Activated CD4-positive, alpha-beta T cell treated with anti-CD3 and anti-CD28 coated beads for 36 hours (primary cell): ENCODE results near the gene STRN. TPM values are rescaled to one million over a fixed set of nuclear protein-coding genes. Genes with fewer than 3 reads are reported as not detected.
"Not testable (repeated sequence)": the region's sequence is repeated elsewhere in the genome, so short reads cannot be mapped to it uniquely, and the experiment has no call there.

Source experiments
- ATAC-seq: fragments of 200-7000 bp; cut with Tn5 transposase; one replicate; pipeline ENCODE4 v1.10.0; 2021; ENCODE audit warnings: mild to moderate bottlenecking, moderate library complexity
- CTCF ChIA-PET: fragments of 350-600 bp; sonication (Branson Sonifier 250); formaldehyde crosslinking; loops from one replicate; lab custom pipeline; 2021; ENCODE audit warnings: antibody characterized with exemption; lab: Charles Lee
- POLR2A ChIA-PET: fragments of 350-600 bp; sonication (Branson Sonifier 250); formaldehyde crosslinking; loops from one replicate; lab custom pipeline; 2021; ENCODE audit warnings: antibody characterized with exemption, inconsistent platforms; lab: Charles Lee
- DNase-seq: peaks from one replicate; pipeline ENCODE4 v3.0.0-alpha.2; 2020
- H3K27ac Mint-ChIP-seq: one replicate; pipeline ENCODE4 v1.8.0; 2021; ENCODE audit warnings: mixed read lengths
- H3K27me3 Mint-ChIP-seq: one replicate; pipeline ENCODE4 v1.8.0; 2021; ENCODE audit warnings: mixed read lengths
- H3K36me3 Mint-ChIP-seq: one replicate; pipeline ENCODE4 v1.8.0; 2021; ENCODE audit warnings: low read depth, mixed read lengths
- H3K4me1 Mint-ChIP-seq: one replicate; pipeline ENCODE4 v1.8.0; 2021; ENCODE audit warnings: mixed read lengths
- H3K4me3 Mint-ChIP-seq: one replicate; pipeline ENCODE4 v1.8.0; 2021; ENCODE audit warnings: mild to moderate bottlenecking, moderate library complexity, mixed read lengths
- H3K9me3 Mint-ChIP-seq: one replicate; pipeline ENCODE4 v1.8.0; 2021; ENCODE audit warnings: low read depth, mixed read lengths
- intact Hi-C, 2 experiments: fragments of 100-400 bp; cut with DNase I in 1 of 2; cut with micrococcal nuclease in 1 of 2; formaldehyde crosslinking; loops; one replicate each; pipeline versions ENCODE4 v1.14.2 to v1.15.1; 2022 to 2024; cut with DNase I, micrococcal nuclease
- total RNA-seq, 2 experiments: library from RNA; stranded (reverse); gene quantifications; one replicate each; pipeline ENCODE4 v1.2.3, GENCODE V29; 2021

Gene STRN
- total RNA-seq, 2 experiments from 2014 or later = 27.7 to 32.0 TPM

DNA sequence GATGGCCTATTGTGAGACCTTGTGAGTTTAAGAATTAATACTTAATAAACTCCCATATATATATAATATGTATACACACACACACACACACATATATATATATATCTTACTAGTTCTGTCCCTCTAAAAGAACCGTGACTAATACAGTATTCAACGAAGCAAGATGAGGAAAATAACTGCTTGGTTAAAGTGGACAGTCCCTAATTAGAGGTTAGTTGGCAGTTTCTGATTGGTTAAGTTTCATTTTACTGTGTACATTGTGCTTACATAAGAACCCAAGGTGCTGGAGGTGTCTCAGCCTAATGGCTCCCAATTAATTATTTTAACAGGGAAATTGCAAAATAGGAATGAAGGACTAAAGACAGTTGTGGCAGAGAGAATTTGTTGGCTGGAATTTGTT is 132.1 kb downstream of the STRN start:
- DNase-seq (no peak), ATAC-seq (no peak)
- Mint-ChIP-seq H3K4me3 (no peak overlapping the region), H3K27me3 (peaks cover 5% of the 10 kb centered on the region), H3K27ac (no peak overlapping the region), H3K4me1 (peaks cover 12% of the 10 kb centered on the region), H3K9me3 (no peaks in the 10 kb centered on the region), H3K36me3 (peaks cover 2% of the 10 kb centered on the region)
- CTCF ChIA-PET = no interaction called here
- POLR2A ChIA-PET = no interaction called here
- intact Hi-C loops = no loop called here

DNA sequence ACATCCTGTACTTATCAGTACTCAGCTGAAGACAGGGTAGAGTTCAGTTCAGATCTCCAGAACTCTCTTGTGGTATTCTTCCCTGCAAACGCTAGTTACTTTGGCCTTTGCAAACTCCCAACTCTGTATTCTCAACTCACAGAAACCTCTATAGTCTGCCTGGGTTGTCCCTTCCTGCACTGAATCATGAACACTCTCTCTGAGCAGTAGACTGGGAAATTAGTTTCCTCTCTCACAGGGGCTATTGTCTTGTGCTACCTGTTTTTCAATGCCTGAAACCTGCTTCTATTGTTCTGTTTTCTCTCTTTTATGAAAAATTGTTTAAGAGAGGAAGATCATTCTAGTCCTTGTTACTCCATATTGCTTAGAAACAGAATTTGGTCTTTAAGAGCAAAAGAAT is 135.2 kb downstream of the STRN start:
- intact Hi-C loops = no loop called here
- no peaks in the 10 kb centered on the region for H3K9me3 Mint-ChIP-seq
- no peak for ATAC-seq
- no peak for DNase-seq
- peaks cover 9% of the 10 kb centered on the region for H3K27me3 Mint-ChIP-seq
- H3K27ac Mint-ChIP-seq = no peak overlapping the region
- ChIA-PET CTCF (no interaction called here), POLR2A (no interaction called here)
- H3K4me1 Mint-ChIP-seq = peaks cover 12% of the 10 kb centered on the region
- H3K4me3 Mint-ChIP-seq = no peak overlapping the region
- H3K36me3 Mint-ChIP-seq = peaks cover 2% of the 10 kb centered on the region

DNA sequence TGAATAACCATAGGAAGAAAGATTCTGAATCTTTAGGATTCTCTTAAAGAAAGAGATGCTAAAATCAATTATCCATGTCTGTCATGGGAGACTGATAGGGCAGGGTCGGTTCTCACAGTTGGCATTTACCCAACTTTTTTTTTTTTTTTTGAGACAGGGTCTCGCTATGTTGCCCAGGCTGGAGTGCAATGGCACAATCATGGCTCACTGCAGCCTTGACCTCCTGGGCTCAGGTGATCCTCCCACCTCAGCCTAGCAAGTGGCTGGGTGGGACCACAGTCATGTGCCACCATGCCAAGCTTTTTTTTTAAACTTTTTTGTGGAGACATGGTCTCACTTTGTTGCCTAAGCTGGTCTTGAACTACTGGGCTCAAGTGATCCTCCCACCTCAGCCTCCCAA is 141.7 kb downstream of the STRN start:
- CTCF ChIA-PET, ATAC-seq, DNase-seq, H3K4me3 Mint-ChIP-seq, H3K36me3 Mint-ChIP-seq, H3K27me3 Mint-ChIP-seq, H3K4me1 Mint-ChIP-seq, H3K27ac Mint-ChIP-seq, intact Hi-C loops, H3K9me3 Mint-ChIP-seq: not testable (repeated sequence)
- POLR2A ChIA-PET = interaction anchor here (0.6 kb wide), 1 partner anchor 1337 kb away, joined by 6 read pairs; no protein-coding TSS in a partner anchor

DNA sequence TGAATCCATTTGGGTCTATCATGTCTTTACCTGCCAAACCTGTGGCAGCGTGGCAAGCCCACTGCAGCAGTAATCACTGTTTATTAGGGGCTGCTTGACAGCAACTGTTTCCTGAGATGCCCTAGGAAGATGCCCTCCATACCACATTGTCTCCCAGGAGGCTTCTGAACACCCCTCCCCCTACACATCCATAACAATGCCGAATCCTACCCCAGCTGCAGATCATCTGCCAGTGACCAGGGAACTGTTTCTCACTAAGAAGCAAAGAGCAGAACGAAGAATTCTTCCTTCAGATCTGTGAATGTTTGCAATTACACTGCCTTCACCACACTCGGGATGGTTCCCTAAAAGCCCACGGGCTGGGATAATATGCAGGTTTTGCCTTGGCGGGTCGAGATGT is 142.1 kb downstream of the STRN start:
- intact Hi-C loops = no loop called here
- ChIA-PET POLR2A (interaction anchor here (0.6 kb wide), 1 partner anchor 1337 kb away, joined by 6 read pairs; no protein-coding TSS in a partner anchor), CTCF (no interaction called here)
- H3K4me3 Mint-ChIP-seq = no peak overlapping the region
- H3K36me3 Mint-ChIP-seq = no peaks in the 10 kb centered on the region
- no peak for ATAC-seq
- DNase-seq = no peak
- H3K27ac Mint-ChIP-seq = no peak overlapping the region
- H3K27me3 Mint-ChIP-seq = peaks cover 4% of the 10 kb centered on the region
- no peaks in the 10 kb centered on the region for H3K4me1 Mint-ChIP-seq
- H3K9me3 Mint-ChIP-seq = no peaks in the 10 kb centered on the region

DNA sequence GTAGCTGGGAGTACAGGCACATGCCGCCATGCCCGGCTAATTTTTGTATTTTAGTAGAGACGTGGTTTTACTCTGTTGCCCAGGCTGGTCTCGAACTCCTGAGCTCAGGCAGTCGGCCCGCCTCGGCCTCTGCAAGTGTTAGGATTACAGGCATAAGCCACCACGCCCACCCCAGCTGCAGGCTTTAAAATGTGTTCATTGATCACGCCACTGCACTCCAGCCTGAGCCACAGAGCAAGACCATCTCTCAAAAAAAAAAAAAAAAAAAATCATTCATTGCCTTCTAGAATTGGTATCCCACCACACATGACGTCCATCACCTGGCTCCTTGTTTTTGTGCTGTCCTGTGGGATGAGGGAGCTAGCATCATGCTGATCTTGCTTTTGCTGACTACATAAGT is 142.5 kb downstream of the STRN start:
- H3K36me3 Mint-ChIP-seq = no peaks in the 10 kb centered on the region
- ChIA-PET CTCF (no interaction called here), POLR2A (interaction anchor here (0.6 kb wide), 1 partner anchor 1337 kb away, joined by 6 read pairs; no protein-coding TSS in a partner anchor)
- ATAC-seq = no peak
- no peak overlapping the region for H3K4me3 Mint-ChIP-seq
- intact Hi-C loops = no loop called here
- peaks cover 3% of the 10 kb centered on the region for H3K27me3 Mint-ChIP-seq
- no peak for DNase-seq
- H3K27ac Mint-ChIP-seq = no peak overlapping the region
- no peaks in the 10 kb centered on the region for H3K4me1 Mint-ChIP-seq
- H3K9me3 Mint-ChIP-seq = no peaks in the 10 kb centered on the region

DNA sequence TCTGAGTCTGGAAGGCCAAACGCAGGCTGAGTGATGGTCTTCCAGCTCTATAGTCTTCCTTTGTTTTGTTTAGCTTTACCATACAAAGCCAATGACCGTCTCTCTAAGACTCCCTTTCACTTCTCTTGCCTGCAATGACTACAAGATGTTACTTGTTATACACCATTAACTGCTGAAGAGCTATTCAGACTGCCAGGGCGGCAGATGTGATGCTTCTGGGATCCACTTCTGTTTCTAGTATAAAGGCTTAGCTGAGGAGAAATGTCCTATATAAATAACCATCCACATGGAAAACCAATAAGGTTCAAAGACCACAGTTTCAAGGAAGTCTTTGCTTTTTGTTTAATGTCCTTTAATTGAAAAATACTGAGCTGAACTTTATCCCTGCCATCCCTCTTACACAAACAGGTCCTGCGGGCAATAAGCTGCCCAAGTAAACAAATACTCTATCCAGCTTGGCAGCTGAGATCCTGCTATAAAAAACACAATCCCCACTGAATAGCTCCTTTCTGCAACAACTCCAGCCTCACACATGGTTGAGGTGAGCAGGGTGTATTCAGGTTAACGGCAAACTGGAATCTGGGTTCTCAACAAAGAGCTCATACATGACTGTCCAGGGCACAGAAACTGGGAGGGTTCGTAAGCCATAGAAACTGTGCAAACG is 145.3 kb downstream of the STRN start:
- POLR2A ChIA-PET = no interaction called here
- intact Hi-C loops = no loop called here
- Mint-ChIP-seq H3K27me3 (no peaks in the 10 kb centered on the region), H3K27ac (no peak overlapping the region), H3K36me3 (no peaks in the 10 kb centered on the region), H3K4me1 (no peaks in the 10 kb centered on the region), H3K4me3 (no peak overlapping the region), H3K9me3 (no peaks in the 10 kb centered on the region)
- ATAC-seq (no peak), DNase-seq (no peak)
- CTCF ChIA-PET = interaction anchor here (0.6 to 1.3 kb wide), 4 partner anchors 13 to 82 kb away, joined by 3 to 4 read pairs (median 4); no protein-coding TSS in a partner anchor

DNA sequence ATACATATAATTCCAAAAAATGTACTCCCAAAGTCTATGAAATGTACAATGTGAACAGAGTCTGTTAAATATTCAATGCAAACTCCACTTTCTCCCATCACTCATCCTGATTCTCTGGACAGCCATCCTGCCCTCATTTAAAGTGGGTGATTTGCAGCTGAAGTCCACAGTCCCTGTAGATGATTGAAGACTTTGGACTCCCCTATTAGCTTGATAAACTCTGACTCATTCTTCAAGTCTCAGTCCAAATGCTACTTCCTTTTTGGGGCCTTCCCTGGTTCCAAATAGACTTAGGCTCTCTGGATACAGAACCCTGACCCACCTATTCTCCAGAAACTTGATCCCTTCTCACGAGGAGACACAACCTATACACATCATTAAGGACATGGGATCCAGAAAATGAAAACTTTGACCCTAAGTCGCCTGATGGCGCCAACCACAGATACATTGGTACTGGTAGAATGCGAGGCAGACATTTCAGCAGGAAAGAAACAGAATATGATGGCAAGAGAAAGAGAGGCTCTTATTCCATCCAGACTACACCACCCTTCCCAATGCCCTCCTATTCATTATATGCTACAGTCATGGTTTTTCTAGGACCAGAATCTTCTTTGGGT is 147.1 kb downstream of the STRN start:
- ChIA-PET POLR2A (no interaction called here), CTCF (interaction anchor here (0.7 to 0.9 kb wide), 2 partner anchors 17 to 51 kb away, joined by 3 to 4 read pairs; no protein-coding TSS in a partner anchor)
- no peak for ATAC-seq
- H3K27me3 Mint-ChIP-seq = no peaks in the 10 kb centered on the region
- no peaks in the 10 kb centered on the region for H3K4me1 Mint-ChIP-seq
- no peaks in the 10 kb centered on the region for H3K9me3 Mint-ChIP-seq
- DNase-seq = no peak
- H3K27ac Mint-ChIP-seq = no peak overlapping the region
- no peak overlapping the region for H3K4me3 Mint-ChIP-seq
- no peaks in the 10 kb centered on the region for H3K36me3 Mint-ChIP-seq
- intact Hi-C loops = no loop called here

DNA sequence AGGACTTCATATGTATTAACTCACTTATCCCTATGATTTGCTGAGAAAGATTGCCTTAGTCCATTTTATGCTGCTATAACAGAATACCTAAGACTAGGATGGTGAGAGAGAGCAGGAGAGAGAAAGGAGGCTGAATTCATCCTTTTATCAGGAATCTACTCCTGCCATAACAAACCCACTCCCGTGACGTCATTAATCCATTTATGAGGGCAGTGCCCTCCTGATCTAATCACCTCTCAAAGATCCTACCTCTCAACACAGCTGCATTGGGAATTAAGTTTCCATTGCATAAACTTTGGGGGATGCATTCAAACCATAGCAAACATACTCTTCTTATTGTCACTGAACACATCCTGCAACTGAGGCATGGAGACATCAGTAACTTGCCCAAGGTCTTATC is 147.8 kb downstream of the STRN start:
- H3K9me3 Mint-ChIP-seq = no peaks in the 10 kb centered on the region
- H3K4me3 Mint-ChIP-seq = no peak overlapping the region
- H3K36me3 Mint-ChIP-seq = no peaks in the 10 kb centered on the region
- intact Hi-C loops = no loop called here
- no peak for DNase-seq
- H3K4me1 Mint-ChIP-seq = no peaks in the 10 kb centered on the region
- ChIA-PET CTCF (interaction anchor here (0.7 kb wide), 1 partner anchor 16 kb away, joined by 4 read pairs; no protein-coding TSS in a partner anchor), POLR2A (no interaction called here)
- H3K27ac Mint-ChIP-seq = no peak overlapping the region
- no peaks in the 10 kb centered on the region for H3K27me3 Mint-ChIP-seq
- no peak for ATAC-seq

DNA sequence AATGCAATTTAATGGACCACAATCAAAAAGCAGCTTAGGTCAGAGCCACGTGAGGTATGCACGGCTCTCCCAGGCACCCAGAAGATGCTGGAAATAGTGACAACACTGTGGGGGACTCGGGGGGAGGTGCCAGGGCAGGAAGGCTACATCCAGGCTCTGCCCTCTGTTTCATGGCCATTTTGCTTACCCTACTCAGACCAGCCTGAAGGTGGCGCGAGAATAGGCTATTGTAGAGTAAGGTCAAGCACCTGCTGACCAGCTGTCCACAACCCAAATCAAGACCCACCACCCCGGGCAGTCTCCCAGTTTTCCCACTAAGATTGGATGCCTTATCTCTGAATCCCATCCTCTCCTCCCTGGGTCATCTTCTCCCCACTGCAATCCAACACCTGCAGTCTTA is 154.1 kb downstream of the STRN start:
- H3K4me1 Mint-ChIP-seq = no peaks in the 10 kb centered on the region
- H3K27ac Mint-ChIP-seq = no peak overlapping the region
- CTCF ChIA-PET = interaction anchor here (1.0 kb wide), 1 partner anchor 10 kb away, joined by 3 read pairs; no protein-coding TSS in a partner anchor
- DNase-seq = no peak
- no peak overlapping the region for H3K4me3 Mint-ChIP-seq
- ATAC-seq = no peak
- H3K9me3 Mint-ChIP-seq = no peaks in the 10 kb centered on the region
- intact Hi-C loops = no loop called here
- POLR2A ChIA-PET = no interaction called here
- no peaks in the 10 kb centered on the region for H3K36me3 Mint-ChIP-seq
- no peaks in the 10 kb centered on the region for H3K27me3 Mint-ChIP-seq

DNA sequence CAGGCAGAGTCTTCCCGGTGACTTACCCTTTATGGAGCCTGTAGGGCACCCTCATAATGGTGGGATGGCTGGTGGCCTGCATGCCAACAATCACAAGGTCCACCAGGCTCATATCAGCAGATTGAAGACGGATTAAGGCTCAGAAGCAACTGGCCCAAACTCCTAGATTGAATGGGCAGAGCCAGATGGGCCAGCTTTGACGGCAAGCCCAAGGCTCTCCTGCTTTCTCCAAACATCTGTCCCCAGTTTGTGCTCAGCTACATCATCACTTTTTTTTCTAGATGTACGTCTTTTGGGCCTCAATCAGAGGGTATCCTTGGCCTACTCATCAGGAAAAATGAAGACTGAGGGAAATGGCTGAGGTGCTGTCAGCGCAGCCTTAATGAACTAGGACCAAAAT is 155.3 kb downstream of the STRN start:
- ChIA-PET POLR2A (no interaction called here), CTCF (interaction anchor here (1.6 kb wide), 1 partner anchor 26 kb away, joined by 5 read pairs; no protein-coding TSS in a partner anchor)
- DNase-seq (no peak), ATAC-seq (no peak)
- H3K4me3 Mint-ChIP-seq = no peak overlapping the region
- H3K27me3 Mint-ChIP-seq = no peaks in the 10 kb centered on the region
- intact Hi-C loops = no loop called here
- H3K27ac Mint-ChIP-seq = no peak overlapping the region
- no peaks in the 10 kb centered on the region for H3K4me1 Mint-ChIP-seq
- no peaks in the 10 kb centered on the region for H3K36me3 Mint-ChIP-seq
- no peaks in the 10 kb centered on the region for H3K9me3 Mint-ChIP-seq

DNA sequence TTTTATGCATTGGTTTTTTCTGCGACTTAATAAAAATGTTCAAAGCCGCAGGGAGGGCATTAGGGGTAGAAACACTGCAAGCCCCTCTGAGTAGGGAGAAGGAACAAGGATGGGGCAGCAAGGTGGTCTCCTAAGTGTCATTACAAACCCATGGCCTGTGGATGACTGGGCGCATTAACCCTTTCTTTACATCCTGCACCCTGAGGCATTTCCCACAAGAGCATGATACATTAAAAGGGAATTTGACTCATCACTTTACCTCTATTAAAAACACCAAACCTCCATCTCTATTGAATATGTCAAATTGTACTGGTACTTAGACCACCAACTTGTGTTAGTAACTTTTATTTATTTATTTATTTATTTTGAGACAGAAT is 157.3 kb downstream of the STRN start:
- no peak overlapping the region for H3K4me3 Mint-ChIP-seq

More for the DNA sequence above, 157.3 kb downstream of the STRN start:
- no peaks in the 10 kb centered on the region for H3K27me3 Mint-ChIP-seq
- ChIA-PET CTCF (no interaction called here), POLR2A (no interaction called here)
- intact Hi-C loops = no loop called here
- no peaks in the 10 kb centered on the region for H3K36me3 Mint-ChIP-seq
- no peak overlapping the region for H3K27ac Mint-ChIP-seq
- ATAC-seq = no peak
- DNase-seq = no peak
- no peaks in the 10 kb centered on the region for H3K9me3 Mint-ChIP-seq
- H3K4me1 Mint-ChIP-seq = no peaks in the 10 kb centered on the region
